ENCODE measurements around the gene ABHD16A. TPM values are rescaled to one million over a fixed set of nuclear protein-coding genes. Genes with fewer than 3 reads are reported as not detected.
A peak's percentile ranks its signal among the peaks of the same experiment; 100 is the strongest.

ABHD16A gene
- total and polyA plus RNA-seq, 10 of the 15 experiments (the other 5 are each of a cell fraction or from before 2014, with no cell fraction given): 7.5 to 43.0 (median 32.9) TPM

GRCh38 chr6:31639449-31639861 is 63.7 kb downstream of the ABHD16A start:
- no peak; the same call in 1 of the 3 replicates for ATAC-seq
- no peak for DNase-seq (ENCODE audit: low read depth, low spot score)
- ChIA-PET CTCF (interaction anchor here (0.7 kb wide), 1 partner anchor 24 kb away, joined by 3 read pairs; no protein-coding TSS in a partner anchor), RAD21 (ENCODE audit: unreplicated experiment) (no interaction called here), SMC1A (ENCODE audit: uncharacterized antibody, unreplicated experiment) (interaction anchor here (1.0 to 1.2 kb wide), 3 partner anchors 13 to 83 kb away, joined by 3 read pairs; no protein-coding TSS in a partner anchor), POLR2A (interaction anchor here (0.5 to 1.2 kb wide), 4 partner anchors 10 to 1195 kb away, joined by 3 to 5 read pairs (median 4); no protein-coding TSS in a partner anchor)
- TF ChIP-seq NR2F1 (conservative IDR thresholded peaks at IDR 0.05): no peak
- peak; percentile 75 for TF ChIP-seq POLR2A (IDR thresholded peaks at IDR 0.05; ENCODE audit: low read depth, low read length)
- TF ChIP-seq USF1 (IDR thresholded peaks at IDR 0.05; ENCODE audit: borderline replicate concordance, extremely low read length, insufficient read depth, low read depth, low read length): no peak
- no peak for TF ChIP-seq ZZZ3 (IDR thresholded peaks at IDR 0.05; ENCODE audit: control insufficient read depth, insufficient read length, low read depth)
- no peak for TF ChIP-seq ZNF384 (IDR thresholded peaks at IDR 0.05; ENCODE audit: borderline replicate concordance, low read depth, low read length)
- no peak for TF ChIP-seq RBBP5 (conservative IDR thresholded peaks at IDR 0.05)
- TF ChIP-seq HDGF (IDR thresholded peaks at IDR 0.05): no peak
- no peaks in the 10 kb centered on the region for H3K79me2 ChIP-seq (ENCODE audit: control insufficient read depth, insufficient read depth, low read length)
- H3K4me2 ChIP-seq (ENCODE audit: control insufficient read depth, insufficient read depth): no peak overlapping the region
- no peak overlapping the region for H3K27ac ChIP-seq (ENCODE audit: control insufficient read depth, insufficient read depth)
- no peaks in the 10 kb centered on the region for H4K20me1 ChIP-seq (ENCODE audit: control insufficient read depth, insufficient read depth)
- no peak overlapping the region for H3K4me3 ChIP-seq
- intact Hi-C loops (cut with micrococcal nuclease; ENCODE audit: unreplicated experiment) (no loop called here), in situ Hi-C loops (cut with MboI) (no loop called here)
- no peak overlapping the region for H3K9ac ChIP-seq (ENCODE audit: control insufficient read depth, insufficient read depth, low read length)
- no peak overlapping the region for H2AFZ ChIP-seq (ENCODE audit: control insufficient read depth, low read depth, low read length)
- peaks cover 49 to 55% of the 10 kb centered on the region in 2 experiments for H3K36me3 ChIP-seq (ENCODE audit: control insufficient read depth in 2 of 2, insufficient read depth in 2 of 2, low read length in 1 of 2)
- no peak for FAIRE-seq
- H3K4me1 ChIP-seq (ENCODE audit: control insufficient read depth, insufficient read depth, low read length): no peaks in the 10 kb centered on the region
- WGBS (ENCODE audit: insufficient coverage, insufficient replicate concordance, low lambda C conversion rate, missing lambda C conversion rate): 80% methylated on average over 2 of the region's 10 CpGs
- no peaks in the 10 kb centered on the region for H3K9me3 ChIP-seq (replicated peaks; ENCODE audit: control insufficient read depth, insufficient read depth, low read length)
- no TSS peak for BruUV-seq (replicated peaks)
- no peaks in the 10 kb centered on the region for H3K27me3 ChIP-seq (replicated peaks in 1 of 2; ENCODE audit: control insufficient read depth in 2 of 2, insufficient read depth in 2 of 2, low read length in 1 of 2)

- in situ Hi-C loops (cut with MboI): no loop called here
- no peak; the same call in 2 of the 3 replicates for ATAC-seq
- FAIRE-seq: no peak
- DNase-seq (ENCODE audit: low read depth, low spot score): no peak
- H3K27ac ChIP-seq (ENCODE audit: control insufficient read depth, insufficient read depth): no peak overlapping the region
- H2AFZ ChIP-seq (ENCODE audit: control insufficient read depth, low read depth, low read length): no peak overlapping the region
- TF ChIP-seq PML (IDR thresholded peaks at IDR 0.05; ENCODE audit: low read length) (peak; percentile 68; the same call in 1 of the 2 replicates), RUNX3 (IDR thresholded peaks at IDR 0.05; ENCODE audit: low read length) (no peak), PAX5 (IDR thresholded peaks at IDR 0.05; ENCODE audit: borderline replicate concordance, low read depth, low read length) (no peak), JUNB (IDR thresholded peaks at IDR 0.05) (no peak), SMAD5 (IDR thresholded peaks at IDR 0.05; ENCODE audit: low read depth) (0 out of 2 replicates have a peak, but pooled peaks have one; percentile 30), TCF12 (IDR thresholded peaks at IDR 0.05; ENCODE audit: low read depth, low read length) (no peak), ZBED1 (IDR thresholded peaks at IDR 0.05; ENCODE audit: borderline replicate concordance) (0 out of 2 replicates have a peak, but pooled peaks have one; percentile 18)
- no peak overlapping the region for H3K4me3 ChIP-seq
- H4K20me1 ChIP-seq (ENCODE audit: control insufficient read depth, insufficient read depth): no peaks in the 10 kb centered on the region
- H3K79me2 ChIP-seq (ENCODE audit: control insufficient read depth, insufficient read depth, low read length): no peaks in the 10 kb centered on the region
- no peaks in the 10 kb centered on the region for H3K4me1 ChIP-seq (ENCODE audit: control insufficient read depth, insufficient read depth, low read length)
- ChIA-PET CTCF (interaction anchor here (1.1 kb wide), 1 partner anchor 191 kb away, joined by 5 read pairs; no protein-coding TSS in a partner anchor), SMC1A (ENCODE audit: uncharacterized antibody, unreplicated experiment) (interaction anchor here (1.0 to 1.8 kb wide), 3 partner anchors 55 to 192 kb away, joined by 3 to 4 read pairs (median 3); no protein-coding TSS in a partner anchor), POLR2A (interaction anchor here (0.5 to 1.2 kb wide), 4 partner anchors 10 to 1195 kb away, joined by 3 to 5 read pairs (median 4); no protein-coding TSS in a partner anchor), RAD21 (ENCODE audit: unreplicated experiment) (no interaction called here)
- no TSS peak for BruUV-seq (replicated peaks)
- intact Hi-C loops (cut with micrococcal nuclease; ENCODE audit: unreplicated experiment): no loop called here
- H3K9me3 ChIP-seq (replicated peaks; ENCODE audit: control insufficient read depth, insufficient read depth, low read length): no peaks in the 10 kb centered on the region
- peaks cover 50 to 53% of the 10 kb centered on the region in 2 experiments for H3K36me3 ChIP-seq (ENCODE audit: control insufficient read depth in 2 of 2, insufficient read depth in 2 of 2, low read length in 1 of 2)
- H3K4me2 ChIP-seq (ENCODE audit: control insufficient read depth, insufficient read depth): no peak overlapping the region
- no peak overlapping the region for H3K9ac ChIP-seq (ENCODE audit: control insufficient read depth, insufficient read depth, low read length)
- 80% methylated on average over 9 of the region's 9 CpGs for WGBS (ENCODE audit: insufficient coverage, insufficient replicate concordance, low lambda C conversion rate, missing lambda C conversion rate)
- H3K27me3 ChIP-seq (replicated peaks in 1 of 2; ENCODE audit: control insufficient read depth in 2 of 2, insufficient read depth in 2 of 2, low read length in 1 of 2): no peaks in the 10 kb centered on the region
Measured at GRCh38 chr6:31639043-31639442, 64.1 kb downstream of the ABHD16A start.
